Mesothelial cell of epicardium (in vitro differentiated cells): ENCODE results near the gene ANKRD10. TPM values are rescaled to one million over a fixed set of nuclear protein-coding genes. Genes with fewer than 3 reads are reported as not detected.

Experiments used
- DNase-seq, 2 experiments: peaks; one replicate each; pipeline ENCODE4 v3.0.0; 2021; ENCODE audit warnings: low spot score in 2 of 2; ENCODE audit not compliant: unreplicated experiment in 2 of 2
- H3K27ac Mint-ChIP-seq: 2 replicates; pipeline ENCODE4 v1.8.0; 2021; ENCODE audit warnings: mixed read lengths
- H3K27me3 Mint-ChIP-seq: 2 replicates; pipeline ENCODE4 v1.8.0; 2021; ENCODE audit warnings: low read depth, mixed read lengths
- H3K36me3 Mint-ChIP-seq: 2 replicates; pipeline ENCODE4 v1.8.0; 2021; ENCODE audit warnings: mixed read lengths
- H3K4me1 Mint-ChIP-seq: 2 replicates; pipeline ENCODE4 v1.8.0; 2021; ENCODE audit warnings: mixed read lengths
- H3K4me3 Mint-ChIP-seq: 2 replicates; pipeline ENCODE4 v1.8.0; 2021; ENCODE audit warnings: mild to moderate bottlenecking, moderate library complexity, mixed read lengths
- H3K9me3 Mint-ChIP-seq: 2 replicates; pipeline ENCODE4 v1.8.0; 2021; ENCODE audit warnings: mixed read lengths
- total RNA-seq: library from RNA; stranded (reverse); gene quantifications from 3 replicates; pipeline ENCODE4 v1.2.1, GENCODE V29; 2021
- TF ChIP-seq, protein P1 (sequence below): fragments of 200-600 bp; sonication (generic); IDR thresholded peaks from one replicate; pipeline ENCODE4 v1.5.0; 2021; ENCODE audit warnings: antibody characterized with exemption; ENCODE audit not compliant: unreplicated experiment

Gene ANKRD10
- total RNA-seq, 1 donor from 2014 or later = 258 TPM

DNA sequence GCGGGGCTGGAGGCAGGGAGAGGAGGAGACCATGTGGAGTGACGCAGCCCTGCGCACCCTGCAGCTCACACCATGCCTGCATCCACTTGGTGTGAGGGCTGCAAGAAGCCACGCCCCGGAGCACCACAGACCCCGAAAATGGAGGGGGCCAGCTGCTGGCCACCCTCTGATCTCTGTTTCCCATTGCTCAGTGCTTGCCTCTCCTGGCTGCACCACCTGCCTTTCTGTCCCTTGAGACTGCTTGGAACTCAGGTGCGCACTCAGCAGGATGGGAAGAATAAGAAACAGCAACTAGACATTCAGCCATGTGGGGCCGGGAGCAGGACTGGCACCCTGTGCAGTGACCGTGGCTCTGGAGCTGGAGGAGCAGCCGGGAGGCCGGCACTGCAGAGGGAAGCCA lies 64.0 kb downstream of the ANKRD10 start:
- peaks cover 9% of the 10 kb centered on the region for H3K4me1 Mint-ChIP-seq
- H3K27ac Mint-ChIP-seq = no peak overlapping the region
- H3K36me3 Mint-ChIP-seq = no peaks in the 10 kb centered on the region
- TF ChIP-seq, protein P1, sequence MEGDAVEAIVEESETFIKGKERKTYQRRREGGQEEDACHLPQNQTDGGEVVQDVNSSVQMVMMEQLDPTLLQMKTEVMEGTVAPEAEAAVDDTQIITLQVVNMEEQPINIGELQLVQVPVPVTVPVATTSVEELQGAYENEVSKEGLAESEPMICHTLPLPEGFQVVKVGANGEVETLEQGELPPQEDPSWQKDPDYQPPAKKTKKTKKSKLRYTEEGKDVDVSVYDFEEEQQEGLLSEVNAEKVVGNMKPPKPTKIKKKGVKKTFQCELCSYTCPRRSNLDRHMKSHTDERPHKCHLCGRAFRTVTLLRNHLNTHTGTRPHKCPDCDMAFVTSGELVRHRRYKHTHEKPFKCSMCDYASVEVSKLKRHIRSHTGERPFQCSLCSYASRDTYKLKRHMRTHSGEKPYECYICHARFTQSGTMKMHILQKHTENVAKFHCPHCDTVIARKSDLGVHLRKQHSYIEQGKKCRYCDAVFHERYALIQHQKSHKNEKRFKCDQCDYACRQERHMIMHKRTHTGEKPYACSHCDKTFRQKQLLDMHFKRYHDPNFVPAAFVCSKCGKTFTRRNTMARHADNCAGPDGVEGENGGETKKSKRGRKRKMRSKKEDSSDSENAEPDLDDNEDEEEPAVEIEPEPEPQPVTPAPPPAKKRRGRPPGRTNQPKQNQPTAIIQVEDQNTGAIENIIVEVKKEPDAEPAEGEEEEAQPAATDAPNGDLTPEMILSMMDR = no peak
- H3K9me3 Mint-ChIP-seq = no peaks in the 10 kb centered on the region
- H3K27me3 Mint-ChIP-seq = peaks cover 3% of the 10 kb centered on the region
- DNase-seq = no peak
- H3K4me3 Mint-ChIP-seq = no peak overlapping the region

DNA sequence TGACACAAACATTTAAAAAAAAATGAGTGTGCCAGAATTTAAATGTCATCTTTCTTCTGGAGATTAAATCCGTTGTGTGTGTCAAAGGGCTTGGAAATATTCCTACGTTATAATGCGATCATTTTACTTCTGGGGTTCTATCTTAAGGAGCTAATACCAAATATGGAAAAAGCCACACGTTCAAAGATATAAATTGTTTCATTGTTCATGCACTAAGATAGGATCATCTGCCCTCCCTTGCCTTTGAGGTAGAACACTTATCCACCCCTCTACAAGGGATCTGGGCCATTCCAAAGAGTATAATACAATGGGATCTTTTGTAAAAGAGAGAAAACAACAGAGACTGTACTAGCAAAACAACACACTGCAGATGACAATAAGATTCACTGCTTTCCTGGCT lies 64.9 kb downstream of the ANKRD10 start:
- Mint-ChIP-seq H3K27me3 (peaks cover 3% of the 10 kb centered on the region), H3K9me3 (no peaks in the 10 kb centered on the region), H3K36me3 (no peaks in the 10 kb centered on the region), H3K4me1 (peaks cover 9% of the 10 kb centered on the region), H3K27ac (no peak overlapping the region), H3K4me3 (no peak overlapping the region)
- TF ChIP-seq, protein P1 = no peak
- DNase-seq = no peak

DNA sequence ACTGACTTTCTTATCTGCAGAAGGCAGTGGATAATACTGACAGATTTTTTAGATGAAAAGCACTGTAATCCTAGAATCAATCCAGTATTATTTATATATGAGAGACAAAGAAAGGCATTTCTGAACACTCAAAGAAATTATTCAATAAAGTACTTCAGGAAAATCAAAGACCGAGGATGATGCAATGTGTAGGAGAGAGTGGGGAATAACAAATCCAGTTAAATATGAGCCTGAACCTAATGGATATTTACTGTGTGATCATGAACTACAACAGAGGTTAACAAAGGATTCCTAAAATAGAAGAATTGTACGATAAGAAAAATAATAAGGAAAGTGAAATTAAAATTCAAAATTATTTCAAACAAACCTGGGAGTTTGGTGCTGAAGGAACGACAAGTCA lies 69.3 kb downstream of the ANKRD10 start:
- Mint-ChIP-seq H3K36me3 (no peaks in the 10 kb centered on the region), H3K9me3 (peaks cover 15% of the 10 kb centered on the region), H3K27me3 (peaks cover 3% of the 10 kb centered on the region), H3K4me1 (peaks cover 7% of the 10 kb centered on the region), H3K4me3 (no peak overlapping the region), H3K27ac (no peak overlapping the region)
- TF ChIP-seq, protein P1 = no peak
- no peak for DNase-seq

DNA sequence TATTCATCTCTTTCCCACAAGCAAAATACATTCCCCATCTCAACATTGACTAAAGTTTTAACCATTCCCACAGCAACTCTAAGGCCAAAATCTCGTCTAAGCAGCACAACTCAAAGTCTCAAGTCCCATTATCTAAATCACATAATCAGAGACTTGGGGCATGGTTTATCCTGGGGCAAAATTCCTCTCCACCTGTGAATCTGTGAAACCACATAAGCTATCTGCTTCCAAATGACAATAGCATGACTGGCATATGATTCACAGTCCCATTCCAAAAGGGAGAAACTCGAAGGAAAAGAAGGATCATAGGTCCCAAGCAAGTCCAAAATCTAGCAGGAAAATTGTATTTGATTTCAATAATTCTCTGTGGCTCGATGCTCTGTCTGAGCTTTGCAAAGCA lies 73.0 kb downstream of the ANKRD10 start:
- H3K36me3 Mint-ChIP-seq = no peaks in the 10 kb centered on the region
- H3K27me3 Mint-ChIP-seq = peaks cover 3% of the 10 kb centered on the region

DNA sequence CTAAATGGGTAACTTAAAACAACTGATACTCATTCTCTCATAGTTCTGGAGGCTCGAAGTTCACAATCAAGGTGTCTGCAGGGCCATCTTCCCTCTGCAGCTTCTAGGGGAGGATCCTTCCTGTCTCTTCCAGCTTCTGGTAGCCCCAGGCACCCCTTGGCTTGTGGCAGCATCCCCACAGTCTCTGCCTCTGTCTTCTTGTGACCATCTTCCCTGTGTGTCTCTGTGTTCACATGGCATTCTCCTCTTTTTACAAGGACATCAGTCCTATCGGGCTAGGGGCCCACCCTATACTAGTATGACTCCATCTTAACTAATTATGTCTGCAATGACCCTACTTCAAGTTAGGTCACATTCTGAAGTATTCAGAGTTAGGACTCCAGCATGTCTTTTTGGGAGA lies 73.5 kb downstream of the ANKRD10 start:
- DNase-seq = no peak
- H3K4me1 Mint-ChIP-seq = peaks cover 18% of the 10 kb centered on the region
- peaks cover 15% of the 10 kb centered on the region for H3K9me3 Mint-ChIP-seq
- no peak overlapping the region for H3K4me3 Mint-ChIP-seq
- peaks cover 3% of the 10 kb centered on the region for H3K27me3 Mint-ChIP-seq
- TF ChIP-seq, protein P1 = no peak
- no peaks in the 10 kb centered on the region for H3K36me3 Mint-ChIP-seq
- H3K27ac Mint-ChIP-seq = no peak overlapping the region

More for the DNA sequence above, 73.0 kb downstream of the ANKRD10 start:
- H3K4me1 Mint-ChIP-seq = peaks cover 14% of the 10 kb centered on the region
- H3K9me3 Mint-ChIP-seq = peaks cover 15% of the 10 kb centered on the region
- H3K4me3 Mint-ChIP-seq = no peak overlapping the region
- TF ChIP-seq, protein P1 = no peak
- no peak overlapping the region for H3K27ac Mint-ChIP-seq
- DNase-seq = no peak
